ENCODE results near the gene CTNS. TPM values are rescaled to one million over a fixed set of nuclear protein-coding genes. Genes with fewer than 3 reads are reported as not detected.

CTNS gene
- total RNA-seq, 1 experiment from 2014 or later: 7.9 TPM

DNA sequence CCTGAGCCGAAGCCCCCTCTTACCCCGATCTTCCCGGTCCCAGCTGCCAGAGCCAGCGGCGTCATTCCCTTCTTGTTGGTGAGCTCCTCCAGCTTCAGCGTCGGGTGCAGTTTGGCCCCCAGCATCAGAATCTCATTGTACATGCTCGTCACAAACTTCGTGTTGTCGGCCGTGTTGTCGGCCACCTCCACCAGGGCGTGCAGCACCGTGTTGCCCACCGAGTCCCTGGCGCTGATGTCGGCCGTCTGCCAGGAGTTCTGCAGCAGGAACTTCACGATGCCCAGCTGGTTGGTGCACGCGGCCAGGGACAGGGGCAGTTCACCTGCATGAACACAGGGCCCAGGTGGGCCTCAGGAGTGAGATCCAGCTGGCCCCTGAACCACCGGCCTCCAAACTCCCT lies 46.8 kb upstream of the CTNS start (continued):
- TF ChIP-seq, protein P1, sequence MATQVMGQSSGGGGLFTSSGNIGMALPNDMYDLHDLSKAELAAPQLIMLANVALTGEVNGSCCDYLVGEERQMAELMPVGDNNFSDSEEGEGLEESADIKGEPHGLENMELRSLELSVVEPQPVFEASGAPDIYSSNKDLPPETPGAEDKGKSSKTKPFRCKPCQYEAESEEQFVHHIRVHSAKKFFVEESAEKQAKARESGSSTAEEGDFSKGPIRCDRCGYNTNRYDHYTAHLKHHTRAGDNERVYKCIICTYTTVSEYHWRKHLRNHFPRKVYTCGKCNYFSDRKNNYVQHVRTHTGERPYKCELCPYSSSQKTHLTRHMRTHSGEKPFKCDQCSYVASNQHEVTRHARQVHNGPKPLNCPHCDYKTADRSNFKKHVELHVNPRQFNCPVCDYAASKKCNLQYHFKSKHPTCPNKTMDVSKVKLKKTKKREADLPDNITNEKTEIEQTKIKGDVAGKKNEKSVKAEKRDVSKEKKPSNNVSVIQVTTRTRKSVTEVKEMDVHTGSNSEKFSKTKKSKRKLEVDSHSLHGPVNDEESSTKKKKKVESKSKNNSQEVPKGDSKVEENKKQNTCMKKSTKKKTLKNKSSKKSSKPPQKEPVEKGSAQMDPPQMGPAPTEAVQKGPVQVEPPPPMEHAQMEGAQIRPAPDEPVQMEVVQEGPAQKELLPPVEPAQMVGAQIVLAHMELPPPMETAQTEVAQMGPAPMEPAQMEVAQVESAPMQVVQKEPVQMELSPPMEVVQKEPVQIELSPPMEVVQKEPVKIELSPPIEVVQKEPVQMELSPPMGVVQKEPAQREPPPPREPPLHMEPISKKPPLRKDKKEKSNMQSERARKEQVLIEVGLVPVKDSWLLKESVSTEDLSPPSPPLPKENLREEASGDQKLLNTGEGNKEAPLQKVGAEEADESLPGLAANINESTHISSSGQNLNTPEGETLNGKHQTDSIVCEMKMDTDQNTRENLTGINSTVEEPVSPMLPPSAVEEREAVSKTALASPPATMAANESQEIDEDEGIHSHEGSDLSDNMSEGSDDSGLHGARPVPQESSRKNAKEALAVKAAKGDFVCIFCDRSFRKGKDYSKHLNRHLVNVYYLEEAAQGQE (IDR thresholded peaks at IDR 0.05; ENCODE audit: low read depth): no peak

GRCh38 chr17:3590231-3590630 lies 46.3 kb upstream of the CTNS start:
- DNase-seq (ENCODE audit: low read depth, low spot score): no peak

More at GRCh38 chr17:3590231-3590630, 46.3 kb upstream of the CTNS start:
- Histone ChIP-seq H3K27me3 (ENCODE audit: insufficient read depth, low read length) (no peaks in the 10 kb centered on the region), H3K9me2 (ENCODE audit: insufficient read depth) (no peaks in the 10 kb centered on the region), H2AFZ (ENCODE audit: low read depth, low read length, poor library complexity, severe bottlenecking) (no peak overlapping the region), H3K79me2 (ENCODE audit: insufficient read depth, low read length) (no peaks in the 10 kb centered on the region), H4K20me1 (ENCODE audit: insufficient read depth) (no peaks in the 10 kb centered on the region), H3K4me3 (replicated peaks in 1 of 2; ENCODE audit: low read depth in 1 of 2, low read length in 2 of 2) (no peak overlapping the region), H3K9ac (ENCODE audit: low read length) (no peak overlapping the region), H3K4me2 (ENCODE audit: low read length) (no peak overlapping the region), H3K36me3 (ENCODE audit: control insufficient read depth in 1 of 2, insufficient read depth in 2 of 2, low read length in 2 of 2) (peaks cover 3 to 5% of the 10 kb centered on the region in 2 experiments; a peak in 1 of 4 replicates), H3K4me1 (ENCODE audit: control insufficient read depth in 1 of 2, insufficient read depth in 2 of 2, low read length in 2 of 2) (no peaks in the 10 kb centered on the region), H3K27ac (ENCODE audit: low read depth, low read length) (no peak overlapping the region), H3K9me3 (ENCODE audit: control insufficient read depth in 1 of 2, insufficient read depth in 1 of 2, low read depth in 1 of 2, low read length in 2 of 2) (no peaks in the 10 kb centered on the region)
- POLR2A ChIA-PET: no interaction called here
- CTCF ChIA-PET: no interaction called here
- intact Hi-C loops (cut with micrococcal nuclease): no loop called here
- BruUV-seq (replicated peaks): no TSS peak
- RAD21 ChIA-PET (ENCODE audit: low non-redundant PET in 1 of 2, low total read pairs in 2 of 2, uncharacterized antibody in 2 of 2, unreplicated experiment in 2 of 2): no interaction called here
- no peak for ATAC-seq
- TF ChIP-seq MAX (IDR thresholded peaks at IDR 0.05) (no peak), ZFX (IDR thresholded peaks at IDR 0.05) (no peak), POLR2A (IDR thresholded peaks at IDR 0.05; ENCODE audit: borderline replicate concordance, extremely low read depth, insufficient read depth, insufficient read length) (no peak)

Measured in HCT116 (cell line).